Small intestine (tissue), 7 donors: ENCODE measurements around the gene ZNF683. TPM values are rescaled to one million over a fixed set of nuclear protein-coding genes. Genes with fewer than 3 reads are reported as not detected.
A peak's percentile ranks its signal among the peaks of the same experiment; 100 is the strongest.

ENCODE experiments used
- DNase-seq, 2 donors: peaks; one replicate each; pipeline versions ENCODE4 v3.0.0 to v3.0.0-alpha.2; 2013
- FAIRE-seq: peaks from 2 replicates; lab custom pipeline; 2012; peaks lifted over from hg19 to GRCh38; lab: Jason Lieb, UNC
- H3K27ac ChIP-seq, 3 donors: one replicate each; pipeline ENCODE4 v1.5.1; 2013; ENCODE audit warnings: low read length in 2 of 3, mild to moderate bottlenecking in 2 of 3, control low read depth in 1 of 3, inconsistent platforms in 1 of 3, low read depth in 1 of 3, moderate library complexity in 1 of 3
- H3K27me3 ChIP-seq, 3 donors: one replicate each; pipeline ENCODE4 v1.6.1; 2013; ENCODE audit warnings: low read length in 3 of 3, inconsistent platforms in 1 of 3; ENCODE audit not compliant: control insufficient read depth in 3 of 3, insufficient read depth in 3 of 3
- H3K36me3 ChIP-seq, 3 donors: one replicate each; pipeline ENCODE4 v1.6.1; 2013; ENCODE audit warnings: low read length in 3 of 3, inconsistent platforms in 1 of 3, low read depth in 1 of 3, mild to moderate bottlenecking in 1 of 3, moderate library complexity in 1 of 3; ENCODE audit not compliant: control insufficient read depth in 3 of 3, insufficient read depth in 2 of 3
- H3K4me1 ChIP-seq, 3 donors: one replicate each; pipeline ENCODE4 v1.6.1; 2013; ENCODE audit warnings: low read length in 2 of 3, inconsistent platforms in 1 of 3, low read depth in 1 of 3, mild to moderate bottlenecking in 1 of 3, moderate library complexity in 1 of 3; ENCODE audit not compliant: control insufficient read depth in 3 of 3, insufficient read depth in 2 of 3
- H3K4me3 ChIP-seq, 3 donors: one replicate each; pipeline ENCODE4 v1.5.1; 2013; ENCODE audit warnings: low read length in 3 of 3, control low read depth in 1 of 3, inconsistent platforms in 1 of 3, low read depth in 1 of 3, mild to moderate bottlenecking in 1 of 3, moderate library complexity in 1 of 3
- H3K9me3 ChIP-seq, 2 donors: one replicate each; pipeline ENCODE4 v1.6.1; 2013; ENCODE audit warnings: low read depth in 1 of 2, low read length in 1 of 2; ENCODE audit not compliant: control insufficient read depth in 2 of 2, insufficient read depth in 1 of 2
- WGBS, 3 donors: extraction: QIAGEN DNeasy Blood & Tissue Kit; methylation state at CpG; one replicate each; pipeline ENCODE4 v1.1.7; 2013; 5-methylcytosine and 5-hydroxymethylcytosine counted together
- polyA plus RNA-seq, 4 donors: library from polyadenylated mRNA; stranded (reverse) in 3 of 4; unstranded in 1 of 4; fragments of 200-250 nt in 3 of 4; fragments of 120-200 nt in 1 of 4; gene quantifications; one replicate each; pipeline versions ENCODE4 v1.2.1 to v1.2.3, GENCODE V29; 2013
- donor health status: healthy with polysubstance abuse.
- donor health status: control.
- donor health status: control.
- donor health status: Bipolar disorder and iron deficiency.
- donor health status: healthy.

The ZNF683 gene
- polyA plus RNA-seq, 4 donors, result 0.07 to 0.13 TPM; not detected in 2

GRCh38 chr1:26352338-26352679 is 20.2 kb downstream of the ZNF683 start:
- no peaks in the 10 kb centered on the region for H3K27me3 ChIP-seq
- H3K4me1 ChIP-seq, result peaks cover 7 to 70% (median 9%) of the 10 kb centered on the region in 3 donors
- DNase-seq (peak in 1 of 2 donors; percentile 36), FAIRE-seq (no peak)
- H3K27ac ChIP-seq, result peak overlapping the region; percentile 0 to 97 (median 87)
- peaks cover 0 to 5% (median 0%) of the 10 kb centered on the region in 3 donors for H3K36me3 ChIP-seq
- WGBS, 3 donors, result 82 to 88% (median 87%) methylated on average over 5 of the region's 5 CpGs
- H3K9me3 ChIP-seq, result no peaks in the 10 kb centered on the region
- peak overlapping the region in 1 of 3 donors; percentile 49 for H3K4me3 ChIP-seq

GRCh38 chr1:26351590-26352337 is 20.8 kb downstream of the ZNF683 start:
- H3K4me1 ChIP-seq, result peaks cover 7 to 66% (median 9%) of the 10 kb centered on the region in 3 donors
- WGBS, 3 donors, result 56 to 79% (median 71%) methylated on average over 11 to 12 of the region's 12 CpGs
- peak overlapping the region in 2 of 3 donors; percentile 3 to 49 for H3K4me3 ChIP-seq
- no peaks in the 10 kb centered on the region for H3K9me3 ChIP-seq
- FAIRE-seq, result no peak
- DNase-seq, result peak; percentile 85
- H3K36me3 ChIP-seq, result peaks cover 0 to 6% (median 1%) of the 10 kb centered on the region in 3 donors
- peak overlapping the region; percentile 0 to 97 (median 92) for H3K27ac ChIP-seq
- H3K27me3 ChIP-seq, result no peaks in the 10 kb centered on the region

- Histone ChIP-seq H3K4me1 (peaks cover 4 to 57% (median 7%) of the 10 kb centered on the region in 3 donors), H3K4me3 (peak overlapping the region in 2 of 3 donors; percentile 3 to 37), H3K9me3 (no peaks in the 10 kb centered on the region), H3K27me3 (no peaks in the 10 kb centered on the region), H3K27ac (peak overlapping the region; percentile 29 to 97 (median 92)), H3K36me3 (peaks cover 0 to 12% (median 6%) of the 10 kb centered on the region in 3 donors)
- FAIRE-seq (no peak), DNase-seq (peak; percentile 92)
- 61 to 69% (median 66%) methylated on average over 9 of the region's 9 CpGs for WGBS, 3 donors
Measured at GRCh38 chr1:26350701-26351589, 21.6 kb downstream of the ZNF683 start.

GRCh38 chr1:26350343-26350700 is 22.2 kb downstream of the ZNF683 start:
- Histone ChIP-seq H3K9me3 (no peaks in the 10 kb centered on the region), H3K27me3 (no peaks in the 10 kb centered on the region), H3K4me3 (no peak overlapping the region), H3K36me3 (peaks cover 0 to 18% (median 6%) of the 10 kb centered on the region in 3 donors), H3K27ac (peak overlapping the region in 2 of 3 donors; percentile 56 to 97), H3K4me1 (peaks cover 3 to 51% (median 7%) of the 10 kb centered on the region in 3 donors)
- DNase-seq, result no peak
- WGBS, 3 donors, result 76 to 86% (median 81%) methylated on average over 2 of the region's 2 CpGs
- no peak for FAIRE-seq

GRCh38 chr1:26349877-26350244 is 22.7 kb downstream of the ZNF683 start:
- DNase-seq (no peak), FAIRE-seq (no peak)
- no peaks in the 10 kb centered on the region for H3K9me3 ChIP-seq
- 87 to 92% (median 91%) methylated on average over 5 of the region's 5 CpGs for WGBS, 3 donors
- H3K27ac ChIP-seq, result peak overlapping the region in 1 of 3 donors; percentile 97
- no peaks in the 10 kb centered on the region for H3K27me3 ChIP-seq
- H3K4me1 ChIP-seq, result peaks cover 3 to 47% (median 7%) of the 10 kb centered on the region in 3 donors
- H3K4me3 ChIP-seq, result no peak overlapping the region
- H3K36me3 ChIP-seq, result peaks cover 0 to 23% (median 6%) of the 10 kb centered on the region in 3 donors

GRCh38 chr1:26349188-26349876 is 23.2 kb downstream of the ZNF683 start:
- Histone ChIP-seq H3K27ac (no peak overlapping the region), H3K36me3 (peaks cover 0 to 24% (median 6%) of the 10 kb centered on the region in 3 donors), H3K9me3 (no peaks in the 10 kb centered on the region), H3K4me1 (peaks cover 0 to 41% (median 7%) of the 10 kb centered on the region in 3 donors), H3K4me3 (no peak overlapping the region), H3K27me3 (no peaks in the 10 kb centered on the region)
- DNase-seq (no peak), FAIRE-seq (no peak)
- WGBS, 3 donors, result 85 to 91% (median 88%) methylated on average over 7 of the region's 7 CpGs

GRCh38 chr1:26346274-26347033 is 26.1 kb downstream of the ZNF683 start:
- DNase-seq, result no peak
- H3K27me3 ChIP-seq, result no peaks in the 10 kb centered on the region
- 67 to 82% (median 75%) methylated on average over 10 of the region's 10 CpGs for WGBS, 3 donors
- no peak overlapping the region for H3K27ac ChIP-seq
- FAIRE-seq, result no peak
- H3K4me1 ChIP-seq, result peaks cover 0 to 14% (median 7%) of the 10 kb centered on the region in 3 donors
- H3K36me3 ChIP-seq, result peaks cover 0 to 31% (median 6%) of the 10 kb centered on the region in 3 donors
- H3K9me3 ChIP-seq, result no peaks in the 10 kb centered on the region
- no peak overlapping the region for H3K4me3 ChIP-seq
